Suprapubic skin (tissue), 4 donors: ENCODE measurements around the gene CEP295NL.

Source experiments
- CTCF ChIP-seq, 2 donors: fragments of 200-600 bp in 1 of 2; fragments of 450-650 bp in 1 of 2; sonication (generic) in 1 of 2; IDR thresholded peaks; one replicate each; pipeline ENCODE4 v1.5.1; 2016 to 2019; ENCODE audit warnings: antibody characterized with exemption in 2 of 2, mild to moderate bottlenecking in 1 of 2, moderate library complexity in 1 of 2
- EP300 ChIP-seq: sonication (generic); formaldehyde crosslinking; IDR thresholded peaks from one replicate; pipeline ENCODE4 v1.6.1; 2017; ENCODE audit warnings: antibody characterized with exemption
- POLR2AphosphoS5 ChIP-seq, 3 donors: sonication (generic); formaldehyde crosslinking; IDR thresholded peaks; one replicate each; pipeline ENCODE4 v1.6.1; 2017; ENCODE audit warnings: antibody characterized with exemption in 3 of 3

GRCh38 chr17:78912082-78912481 lies 9.1 kb upstream of the CEP295NL start:
- no peak for TF ChIP-seq CTCF (IDR thresholded peaks at IDR 0.05)
- TF ChIP-seq EP300: no peak
- no peak for TF ChIP-seq POLR2AphosphoS5 (IDR thresholded peaks at IDR 0.05)
